ENCODE results near the gene YARS1.
"Not testable (repeated sequence)": the region's sequence is repeated elsewhere in the genome, so short reads cannot be mapped to it uniquely, and the experiment has no call there.

Gene YARS1

GRCh38 chr1:32816676-32817158 lies 441 bp downstream of the YARS1 start:
- DNase-seq: peak; percentile 46

GRCh38 chr1:32813941-32814739 lies 3.0 kb downstream of the YARS1 start:
- DNase-seq: no peak

GRCh38 chr1:32811917-32812316 lies 5.2 kb downstream of the YARS1 start:
- no peak for DNase-seq

GRCh38 chr1:32811265-32811664 lies 5.9 kb downstream of the YARS1 start:
- DNase-seq: no peak

GRCh38 chr1:32810358-32810757 lies 6.8 kb downstream of the YARS1 start:
- DNase-seq: no peak

- no peak for DNase-seq
Observed at GRCh38 chr1:32808580-32808979, 8.6 kb downstream of the YARS1 start.

GRCh38 chr1:32806910-32807523 lies 10.1 kb downstream of the YARS1 start:
- no peak for DNase-seq

- no peak for DNase-seq
Observed at GRCh38 chr1:32806290-32806689, 10.9 kb downstream of the YARS1 start.

GRCh38 chr1:32804460-32804859 lies 12.7 kb downstream of the YARS1 start:
- not testable (repeated sequence) for DNase-seq

GRCh38 chr1:32801096-32801715 lies 16.0 kb downstream of the YARS1 start:
- DNase-seq: no peak

- DNase-seq: no peak
Observed at GRCh38 chr1:32798679-32799416, 18.3 kb downstream of the YARS1 start.

- DNase-seq: no peak
Observed at GRCh38 chr1:32798191-32798590, 19.0 kb downstream of the YARS1 start.

- DNase-seq: no peak
Observed at GRCh38 chr1:32797456-32797855, 19.7 kb downstream of the YARS1 start.

- not testable (repeated sequence) for DNase-seq
Observed at GRCh38 chr1:32795763-32796162, 21.4 kb downstream of the YARS1 start.

- no peak for DNase-seq
Observed at GRCh38 chr1:32791881-32792280, 25.3 kb downstream of the YARS1 start.

GRCh38 chr1:32789356-32789755 lies 27.8 kb downstream of the YARS1 start:
- DNase-seq: not testable (repeated sequence)

- no peak for DNase-seq
Observed at GRCh38 chr1:32786856-32787255, 30.3 kb downstream of the YARS1 start.

- DNase-seq: no peak
Observed at GRCh38 chr1:32784817-32785216, 32.3 kb downstream of the YARS1 start.

- DNase-seq: no peak
Observed at GRCh38 chr1:32783851-32784250, 33.3 kb downstream of the YARS1 start.

GRCh38 chr1:32782086-32782485 lies 35.1 kb downstream of the YARS1 start:
- DNase-seq: no peak

- no peak for DNase-seq
Observed at GRCh38 chr1:32780628-32781234, 36.4 kb downstream of the YARS1 start.

- no peak for DNase-seq
Observed at GRCh38 chr1:32780005-32780404, 37.2 kb downstream of the YARS1 start.

GRCh38 chr1:32779242-32779641 lies 37.9 kb downstream of the YARS1 start:
- DNase-seq: no peak
